KOPT-K1 (cell line): ENCODE results near the gene KRTAP19-2.

Experiments used
- H3K27ac ChIP-seq: fragments of 200-600 bp; sonication (generic); 2 replicates; pipeline ENCODE4 v1.5.1; 2016; ENCODE audit warnings: antibody characterized with exemption, mild to moderate bottlenecking, low read depth, low read length; ENCODE audit not compliant: poor library complexity, severe bottlenecking
- H3K36me3 ChIP-seq: fragments of 200-600 bp; sonication (generic); 2 replicates; pipeline ENCODE4 v1.5.1; 2017; ENCODE audit warnings: antibody characterized with exemption, mild to moderate bottlenecking, low read length, moderate library complexity; ENCODE audit not compliant: insufficient read depth
- H3K9me3 ChIP-seq: fragments of 200-600 bp; sonication (generic); 2 replicates; pipeline ENCODE4 v1.5.1; 2017; ENCODE audit warnings: antibody characterized with exemption, low read length, mild to moderate bottlenecking; ENCODE audit not compliant: insufficient read depth, poor library complexity, severe bottlenecking

Gene KRTAP19-2

GRCh38 chr21:30447056-30447455 is 40.2 kb downstream of the KRTAP19-2 start:
- H3K36me3 ChIP-seq: no peaks in the 10 kb centered on the region
- no peaks in the 10 kb centered on the region for H3K9me3 ChIP-seq
- no peak overlapping the region for H3K27ac ChIP-seq

GRCh38 chr21:30444204-30444603 is 43.0 kb downstream of the KRTAP19-2 start:
- Histone ChIP-seq H3K27ac (no peak overlapping the region), H3K36me3 (no peaks in the 10 kb centered on the region), H3K9me3 (no peaks in the 10 kb centered on the region)

GRCh38 chr21:30443226-30443625 is 44.0 kb downstream of the KRTAP19-2 start:
- H3K27ac ChIP-seq: no peak overlapping the region
- no peaks in the 10 kb centered on the region for H3K36me3 ChIP-seq
- H3K9me3 ChIP-seq: no peaks in the 10 kb centered on the region

GRCh38 chr21:30439975-30440374 is 47.3 kb downstream of the KRTAP19-2 start, which contains the start of gene KRTAP15-1:
Gene KRTAP15-1, plus strand, starts transcription at chr21:30440275. Its CDS starts 53 bp downstream, at chr21:30440328.
- H3K27ac ChIP-seq: no peak within 1 kb of the TSS
- no peaks in the 10 kb centered on the region for H3K9me3 ChIP-seq
- H3K36me3 ChIP-seq: no peaks in the 10 kb centered on the region
